RCC 7860 (cell line): ENCODE data around the gene OR1I1.
"Not testable (repeated sequence)": the region's sequence is repeated elsewhere in the genome, so short reads cannot be mapped to it uniquely, and the experiment has no call there.

Experiments used
- DNase-seq: peaks from one replicate; pipeline ENCODE4 v3.0.0-alpha.2; 2015; ENCODE audit warnings: low spot score
- FAIRE-seq: peaks from 2 replicates; lab custom pipeline; 2012; peaks lifted over from hg19 to GRCh38; lab: Jason Lieb, UNC

Gene OR1I1

DNA sequence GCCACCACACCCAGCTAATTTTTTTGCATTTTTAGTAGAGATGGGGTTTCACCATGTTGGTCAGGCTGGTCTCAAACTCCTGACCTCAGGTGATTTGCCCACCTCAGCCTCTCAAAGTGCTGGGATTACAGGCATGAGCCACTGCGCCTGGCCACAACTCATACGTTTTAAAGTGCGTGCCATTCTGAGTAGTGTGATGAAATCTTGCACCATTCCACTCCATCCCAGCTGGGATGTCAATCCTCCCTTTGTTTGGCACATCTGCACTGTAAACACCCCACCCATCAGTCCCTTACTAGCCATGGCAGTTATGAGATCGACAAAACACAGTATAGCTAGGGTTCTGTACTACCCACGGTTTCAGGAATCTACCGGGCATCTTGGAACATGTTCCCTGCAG, 16.0 kb downstream of the OR1I1 start:
- DNase-seq, FAIRE-seq: not testable (repeated sequence)

DNA sequence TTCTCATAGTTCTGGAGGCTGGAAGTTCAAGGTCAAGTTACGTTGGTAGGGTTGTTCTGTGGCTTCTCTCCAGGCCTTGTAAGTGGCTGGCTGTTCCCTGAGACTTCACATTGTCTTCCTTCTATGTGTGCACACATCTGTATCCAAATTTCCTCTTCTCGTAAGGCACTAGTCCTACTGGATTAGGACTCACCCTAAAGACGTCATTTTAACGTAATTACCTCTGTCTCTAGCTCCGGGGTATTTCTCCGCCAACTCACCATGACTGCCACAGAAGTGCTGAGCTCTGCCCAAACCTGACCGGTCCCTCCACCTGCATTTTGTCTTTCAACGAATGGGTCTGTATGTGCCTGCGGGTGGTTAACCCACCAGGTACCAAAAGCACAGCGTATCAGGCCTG, 16.4 kb downstream of the OR1I1 start:
- DNase-seq (no peak), FAIRE-seq (no peak)

DNA sequence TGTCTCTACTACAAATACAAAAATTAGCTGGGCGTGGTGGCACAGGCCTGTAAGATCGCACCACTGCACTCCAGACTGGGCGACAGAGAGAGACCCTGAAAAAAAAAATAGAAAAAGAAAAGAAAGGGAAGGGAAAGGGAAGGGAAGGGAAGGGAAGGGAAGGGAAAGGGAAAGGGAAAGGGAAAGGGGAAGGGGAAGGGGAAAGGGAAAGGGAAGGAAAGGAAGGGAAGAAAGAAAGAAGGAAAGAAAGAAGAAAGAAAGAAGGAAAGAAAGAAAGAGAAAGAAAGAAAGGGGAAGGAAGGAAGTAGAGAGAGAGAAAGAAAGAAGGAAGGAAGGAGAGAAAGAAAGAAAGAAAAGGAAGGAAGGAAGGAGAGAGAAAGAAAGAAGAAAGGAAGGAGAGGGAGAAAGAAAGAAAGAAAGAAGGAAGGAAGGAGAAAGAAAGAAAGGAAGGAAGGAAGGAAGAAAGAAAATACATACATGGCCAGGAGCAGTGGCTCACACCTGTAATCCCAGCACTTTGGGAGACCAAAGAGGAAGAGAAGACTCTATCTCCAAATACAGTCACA, 17.1 kb downstream of the OR1I1 start:
- no peak for DNase-seq
- no peak for FAIRE-seq

DNA sequence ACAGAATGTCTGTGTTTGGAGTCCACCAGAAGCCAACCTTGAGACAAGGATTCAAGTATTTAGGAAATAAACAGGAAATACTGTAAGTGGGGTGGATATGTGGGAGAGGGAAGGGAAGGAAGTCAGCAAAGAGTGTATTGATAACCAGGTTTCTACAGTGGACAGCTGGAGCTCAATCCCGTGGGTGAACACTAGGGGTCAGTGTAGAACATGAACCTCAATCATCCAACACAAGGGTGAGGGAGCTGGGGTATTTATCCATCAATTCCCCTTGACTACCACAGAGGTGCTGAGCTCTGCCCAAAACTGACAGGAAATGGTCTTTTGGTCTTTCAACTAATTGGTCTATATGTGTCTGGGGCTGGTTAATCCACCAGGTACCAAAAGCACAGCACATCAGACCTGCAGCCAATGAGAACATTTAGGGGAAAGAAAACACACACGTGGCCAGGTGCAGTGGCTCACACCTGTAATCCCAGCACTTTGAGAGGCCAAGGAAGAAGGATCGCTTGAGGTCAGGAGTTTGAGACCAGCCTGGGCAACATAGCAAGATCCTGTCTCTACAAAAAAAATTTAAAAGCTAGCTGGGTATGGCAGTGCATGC, 19.6 kb downstream of the OR1I1 start:
- DNase-seq: no peak
- FAIRE-seq: no peak

DNA sequence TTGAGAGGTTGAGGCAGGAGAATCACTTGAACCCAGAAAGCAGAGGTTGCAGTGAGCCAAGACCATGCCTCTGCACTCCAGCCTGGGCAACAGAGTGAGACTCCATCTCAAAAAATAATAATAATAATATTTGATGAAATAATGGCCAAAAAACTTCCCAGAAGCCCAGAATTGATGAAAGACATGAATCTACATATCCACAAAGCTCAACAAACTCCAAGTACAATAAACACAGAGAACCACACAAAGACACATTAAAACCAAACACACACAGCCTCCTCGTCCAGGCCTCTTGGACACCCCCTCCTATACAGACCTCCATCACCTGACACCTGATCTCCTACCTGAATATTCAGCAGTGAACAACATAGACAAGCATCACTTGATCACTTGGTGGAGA, 22.0 kb downstream of the OR1I1 start:
- DNase-seq (no peak), FAIRE-seq (no peak)

DNA sequence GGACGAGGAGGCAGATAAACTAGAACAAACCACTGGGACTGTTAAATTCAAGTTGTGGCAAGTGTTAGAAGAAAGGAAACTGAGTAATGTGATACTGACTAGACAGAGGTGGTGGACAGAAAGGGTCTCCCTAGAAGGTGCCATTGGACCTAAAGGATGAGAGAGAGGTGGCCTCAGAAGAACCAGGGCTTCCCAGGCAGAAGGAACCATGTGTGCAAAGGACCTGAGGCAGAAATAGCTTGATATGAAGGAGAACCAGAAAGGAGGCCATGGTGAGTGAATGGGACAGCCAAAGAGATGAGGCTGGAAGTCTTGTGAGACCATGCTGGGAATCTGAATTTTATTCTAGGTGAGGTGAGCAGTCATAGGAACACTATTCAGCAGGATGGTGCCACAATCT, 22.4 kb downstream of the OR1I1 start:
- FAIRE-seq: no peak

DNA sequence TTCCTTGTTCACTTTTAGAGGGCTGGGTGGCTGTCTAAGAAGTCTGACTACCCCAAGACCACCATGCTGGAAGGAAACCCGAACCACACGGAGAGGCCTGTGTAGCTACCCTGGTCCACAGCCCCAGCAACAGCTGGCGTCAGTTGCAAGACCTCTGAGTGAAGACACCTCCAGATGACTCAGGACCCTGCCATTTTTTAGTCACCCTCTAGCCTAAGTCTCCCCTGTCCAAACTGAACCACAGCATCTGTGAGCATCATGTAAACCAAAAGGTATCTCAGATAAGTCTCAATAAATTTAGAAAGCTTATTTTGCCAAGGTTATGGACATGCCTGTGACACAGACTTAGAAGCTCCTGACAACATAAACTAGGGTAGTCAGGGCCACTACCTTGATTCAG, 23.0 kb downstream of the OR1I1 start:
- FAIRE-seq (no peak), DNase-seq (no peak)

More for the DNA sequence above, 22.4 kb downstream of the OR1I1 start:
- no peak for DNase-seq

DNA sequence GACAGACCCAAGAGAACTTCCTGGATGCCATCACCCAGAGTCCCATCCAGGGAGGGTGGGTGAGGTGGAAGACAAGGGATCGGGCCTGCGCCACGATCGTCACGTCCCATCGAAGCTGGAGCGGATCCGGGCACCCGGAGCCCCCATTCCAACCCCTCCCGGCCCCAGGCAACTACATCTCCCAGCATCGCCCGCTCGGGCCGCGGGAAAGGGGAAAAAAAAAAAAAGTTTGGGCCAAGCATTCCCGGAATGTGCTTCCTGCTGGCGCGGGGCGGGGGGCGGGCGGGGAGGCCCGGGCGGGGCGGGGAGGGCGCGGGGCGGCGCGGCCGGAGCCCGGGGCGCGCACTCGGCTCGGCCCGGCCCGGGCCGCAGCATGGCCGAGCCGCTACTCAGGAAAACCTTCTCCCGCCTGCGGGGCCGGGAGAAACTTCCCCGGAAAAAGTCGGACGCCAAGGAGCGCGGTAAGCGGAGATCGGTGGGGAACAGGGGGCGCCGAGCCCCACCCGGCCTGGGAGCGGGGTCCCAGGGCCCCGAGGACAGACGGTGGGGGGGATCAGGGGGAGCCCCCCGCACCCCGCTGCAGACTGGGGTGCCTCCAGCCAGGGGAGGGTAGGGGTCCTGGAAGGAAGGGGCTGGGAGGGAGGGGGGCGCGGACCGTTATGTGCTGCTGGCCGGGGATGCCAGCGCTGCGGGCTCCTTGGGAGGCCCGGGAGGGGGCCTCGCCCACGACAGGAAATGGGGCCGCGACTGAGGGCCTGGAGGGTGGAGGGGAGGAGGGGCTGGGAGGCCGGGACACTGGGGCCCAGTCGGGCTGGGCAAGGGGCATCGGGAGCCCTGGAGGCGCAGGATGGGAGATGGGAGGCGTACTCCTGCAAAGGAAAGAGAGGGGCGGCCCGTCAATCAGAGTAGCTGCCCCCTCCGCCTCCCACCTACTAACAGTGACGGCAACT, 25.3 kb downstream of the OR1I1 start, which contains the start of gene SYDE1:
TSS of gene SYDE1 (plus strand) at position 341 of the 950 bp plus-strand sequence. CDS start at position 374, 33 bp downstream.
- DNase-seq: peak; percentile 36
- FAIRE-seq: no peak

DNA sequence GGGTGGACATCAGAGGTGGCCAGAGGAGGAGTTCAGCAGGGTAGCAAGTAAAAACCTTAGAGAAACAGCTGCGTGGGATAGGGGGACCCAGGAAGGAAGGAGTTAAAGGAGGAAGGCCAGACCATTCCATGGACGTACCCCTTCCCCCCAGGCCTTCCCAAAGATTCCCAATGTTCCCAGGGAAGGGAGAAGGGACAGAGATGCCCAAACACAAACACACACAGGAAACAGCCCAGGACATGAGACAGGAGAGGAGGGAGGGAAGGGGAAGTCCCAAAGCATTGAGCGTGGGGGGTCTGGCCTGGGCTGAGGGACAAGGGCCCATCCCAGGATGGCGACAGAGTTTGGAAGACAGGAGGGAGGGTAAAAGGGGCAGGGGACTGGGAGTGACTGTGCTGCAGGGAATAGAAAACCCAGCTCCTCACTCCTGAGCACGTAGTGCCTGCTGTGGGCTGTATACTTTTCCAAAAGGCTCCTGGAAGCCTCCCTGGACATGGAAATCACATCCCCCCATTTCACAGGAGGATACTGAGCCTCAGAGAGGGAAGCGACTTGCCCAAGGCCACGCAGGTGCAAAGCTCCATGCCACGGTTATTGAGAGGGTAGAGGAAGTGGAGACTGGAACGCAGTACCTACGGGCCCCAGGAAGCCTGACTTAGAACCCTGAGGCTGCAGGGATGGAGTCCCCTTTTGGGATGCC, 26.3 kb downstream of the OR1I1 start:
- DNase-seq (no peak), FAIRE-seq (no peak)

DNA sequence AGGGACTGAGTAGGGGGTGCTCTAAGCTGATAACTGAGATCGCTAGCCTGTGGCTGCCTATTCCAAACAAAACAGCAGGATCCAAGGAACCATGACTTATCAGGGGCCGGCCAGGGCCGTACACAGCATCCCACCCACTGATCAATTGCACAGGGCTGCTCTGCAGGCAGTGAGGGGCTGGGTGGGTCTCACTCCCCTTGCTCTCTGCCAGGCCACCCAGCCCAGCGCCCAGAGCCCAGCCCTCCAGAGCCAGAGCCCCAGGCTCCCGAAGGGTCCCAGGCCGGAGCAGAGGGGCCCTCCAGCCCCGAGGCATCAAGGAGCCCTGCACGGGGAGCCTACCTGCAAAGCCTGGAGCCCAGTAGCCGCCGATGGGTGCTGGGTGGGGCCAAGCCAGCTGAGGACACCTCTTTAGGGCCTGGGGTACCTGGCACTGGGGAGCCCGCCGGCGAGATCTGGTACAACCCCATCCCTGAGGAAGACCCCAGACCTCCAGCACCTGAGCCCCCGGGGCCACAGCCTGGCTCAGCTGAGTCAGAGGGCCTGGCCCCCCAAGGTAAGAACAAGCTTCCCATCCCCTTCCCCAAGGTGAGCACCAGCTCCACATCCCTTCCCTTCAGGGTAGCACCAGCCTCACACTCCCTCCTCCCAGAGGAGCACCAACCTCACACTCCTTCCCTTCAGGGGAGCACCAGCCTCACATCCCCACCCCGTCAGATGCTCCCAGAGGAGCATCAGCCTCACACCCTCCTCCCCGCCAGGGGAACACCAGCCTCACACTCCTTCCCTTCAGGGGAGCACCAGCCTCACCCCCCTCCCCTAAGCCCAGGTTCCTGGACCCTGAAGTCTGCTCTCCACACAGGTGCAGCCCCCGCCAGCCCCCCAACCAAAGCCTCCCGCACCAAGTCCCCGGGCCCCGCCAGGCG, 27.1 kb downstream of the OR1I1 start:
- FAIRE-seq (no peak), DNase-seq (no peak)

DNA sequence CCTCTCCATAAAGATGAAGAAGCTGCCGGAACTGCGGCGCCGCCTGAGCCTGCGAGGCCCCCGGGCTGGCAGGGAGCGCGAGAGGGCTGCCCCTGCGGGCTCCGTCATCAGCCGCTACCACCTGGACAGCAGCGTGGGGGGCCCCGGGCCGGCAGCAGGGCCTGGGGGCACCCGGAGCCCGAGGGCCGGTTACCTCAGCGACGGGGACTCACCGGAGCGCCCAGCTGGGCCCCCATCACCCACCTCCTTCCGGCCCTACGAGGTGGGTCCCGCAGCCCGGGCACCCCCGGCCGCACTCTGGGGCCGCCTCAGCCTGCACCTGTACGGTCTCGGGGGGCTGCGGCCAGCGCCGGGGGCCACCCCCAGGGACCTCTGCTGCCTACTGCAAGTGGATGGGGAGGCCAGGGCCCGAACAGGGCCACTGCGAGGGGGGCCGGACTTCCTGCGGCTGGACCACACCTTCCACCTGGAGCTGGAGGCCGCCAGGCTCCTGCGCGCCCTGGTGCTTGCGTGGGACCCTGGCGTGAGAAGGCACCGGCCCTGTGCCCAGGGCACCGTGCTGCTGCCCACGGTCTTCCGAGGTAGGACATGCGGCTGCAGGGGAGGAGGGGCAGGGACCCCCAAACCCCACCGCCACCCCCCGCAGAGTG, 27.9 kb downstream of the OR1I1 start:
- DNase-seq (no peak), FAIRE-seq (no peak)

DNA sequence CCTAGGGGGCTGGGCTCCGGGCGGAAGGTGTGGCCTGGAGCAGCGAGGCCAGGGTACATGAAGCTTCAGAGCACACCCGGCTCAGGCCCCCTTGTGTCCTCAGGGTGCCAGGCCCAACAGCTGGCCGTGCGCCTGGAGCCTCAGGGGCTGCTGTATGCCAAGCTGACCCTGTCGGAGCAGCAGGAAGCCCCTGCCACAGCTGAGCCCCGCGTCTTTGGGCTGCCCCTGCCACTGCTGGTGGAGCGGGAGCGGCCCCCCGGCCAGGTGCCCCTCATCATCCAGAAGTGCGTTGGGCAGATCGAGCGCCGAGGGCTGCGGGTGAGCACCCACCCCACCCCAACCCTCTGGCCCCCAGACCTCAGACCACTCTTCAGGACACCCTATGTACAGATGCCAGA, 28.4 kb downstream of the OR1I1 start:
- DNase-seq (no peak), FAIRE-seq (no peak)

DNA sequence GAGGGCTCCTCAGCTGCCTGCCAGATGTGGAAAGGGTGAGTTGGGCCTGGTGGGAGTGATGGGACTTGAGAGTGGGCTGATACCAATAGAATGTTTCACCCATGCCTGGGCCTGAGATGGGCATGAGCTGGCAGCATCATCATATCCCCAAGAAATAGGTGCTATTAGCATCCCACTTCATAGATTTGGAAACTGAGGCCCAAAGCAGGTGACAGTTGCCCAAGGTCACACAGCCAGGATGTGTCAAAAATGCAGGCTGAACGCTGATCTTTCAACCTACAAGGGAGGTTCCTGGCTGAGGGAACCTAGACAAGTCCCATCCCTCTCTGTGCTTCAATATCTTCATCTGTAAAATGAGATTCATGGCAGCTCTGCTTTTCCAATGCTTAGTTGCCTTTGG, 29.7 kb downstream of the OR1I1 start:
- FAIRE-seq (no peak), DNase-seq (no peak)

DNA sequence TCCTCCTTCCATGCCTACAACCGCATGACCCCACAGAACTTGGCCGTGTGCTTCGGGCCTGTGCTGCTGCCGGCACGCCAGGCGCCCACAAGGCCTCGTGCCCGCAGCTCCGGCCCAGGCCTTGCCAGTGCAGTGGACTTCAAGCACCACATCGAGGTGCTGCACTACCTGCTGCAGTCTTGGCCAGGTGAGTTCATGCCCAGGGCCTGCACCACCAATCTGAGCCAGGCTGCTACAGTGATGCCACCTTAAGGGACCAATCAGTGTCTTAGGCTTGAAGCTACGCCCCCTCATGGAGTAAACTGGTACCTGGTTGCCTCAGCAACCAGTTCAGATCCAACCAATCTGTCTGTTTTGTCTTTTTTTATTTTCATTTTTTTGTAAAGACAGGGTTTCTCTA, 30.4 kb downstream of the OR1I1 start:
- FAIRE-seq (no peak), DNase-seq (no peak)

DNA sequence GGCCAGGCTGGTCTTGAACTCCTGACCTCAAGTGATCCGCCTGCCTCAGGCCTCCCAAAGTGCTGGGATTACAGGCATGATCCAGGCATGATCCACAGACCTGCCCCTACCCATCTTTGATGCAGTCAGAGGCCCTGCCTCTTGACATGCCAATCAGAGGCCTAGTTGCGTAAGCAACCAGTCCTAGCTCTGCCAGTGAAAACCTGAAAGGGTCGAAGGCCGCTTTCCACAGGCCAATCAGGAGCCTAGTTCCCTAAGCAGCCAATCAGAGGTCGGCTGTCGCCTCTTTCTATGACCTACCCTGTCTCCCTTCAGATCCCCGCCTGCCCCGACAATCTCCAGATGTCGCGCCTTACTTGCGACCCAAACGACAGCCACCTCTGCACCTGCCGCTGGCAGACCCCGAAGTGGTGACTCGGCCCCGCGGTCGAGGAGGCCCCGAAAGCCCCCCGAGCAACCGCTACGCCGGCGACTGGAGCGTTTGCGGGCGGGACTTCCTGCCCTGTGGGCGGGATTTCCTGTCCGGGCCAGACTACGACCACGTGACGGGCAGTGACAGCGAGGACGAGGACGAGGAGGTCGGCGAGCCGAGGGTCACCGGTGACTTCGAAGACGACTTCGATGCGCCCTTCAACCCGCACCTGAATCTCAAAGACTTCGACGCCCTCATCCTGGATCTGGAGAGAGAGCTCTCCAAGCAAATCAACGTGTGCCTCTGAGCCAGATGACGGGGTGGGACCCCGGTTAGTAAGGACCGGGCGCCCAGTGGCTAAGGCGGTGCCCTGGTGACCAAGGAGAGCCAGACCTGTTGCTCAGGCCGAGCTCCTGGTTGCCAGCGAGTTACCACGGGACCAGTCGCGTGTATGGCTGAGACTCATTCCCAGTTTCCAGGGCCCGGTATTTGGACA, 31.5 kb downstream of the OR1I1 start:
- DNase-seq (no peak), FAIRE-seq (no peak)

DNA sequence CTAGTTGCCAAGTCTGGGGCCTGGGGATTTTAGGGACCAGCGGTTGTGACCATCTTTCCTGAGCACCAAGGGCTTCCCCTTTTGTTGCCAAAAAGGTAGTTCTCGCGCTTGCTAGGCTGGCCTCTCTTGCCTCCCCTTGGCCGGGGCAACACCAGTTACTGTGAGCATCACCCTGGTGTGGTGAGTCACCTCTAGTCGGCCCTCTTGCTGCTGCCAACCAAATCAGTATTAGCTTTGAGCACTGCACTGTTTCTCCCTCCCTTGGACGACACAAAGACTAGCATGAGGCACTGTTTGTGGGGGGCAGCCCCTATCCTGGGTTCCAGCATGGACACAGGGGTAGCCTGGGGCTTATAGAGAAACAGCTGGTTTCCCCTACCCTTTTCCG, 32.1 kb downstream of the OR1I1 start:
- DNase-seq (no peak), FAIRE-seq (no peak)

DNA sequence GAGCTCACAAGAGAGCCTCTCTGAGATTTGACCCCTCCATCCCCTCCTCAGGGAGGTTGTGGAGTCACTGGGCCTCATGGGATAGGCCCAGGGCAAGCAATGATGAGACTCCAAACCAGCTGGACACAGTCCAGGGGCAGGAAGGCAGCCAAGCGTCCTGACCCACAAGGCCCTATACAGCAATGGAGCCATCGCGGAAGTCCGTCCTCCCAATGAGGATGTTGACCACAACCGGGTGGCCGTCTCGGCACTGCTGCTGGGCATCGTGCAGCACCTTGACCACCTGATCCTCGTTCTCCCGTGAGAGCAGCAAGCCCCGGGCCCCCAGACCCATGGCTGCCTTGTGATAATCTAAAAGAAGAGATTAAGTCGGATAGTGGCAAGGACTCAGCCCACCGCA, 33.1 kb downstream of the OR1I1 start:
- DNase-seq (no peak), FAIRE-seq (no peak)

DNA sequence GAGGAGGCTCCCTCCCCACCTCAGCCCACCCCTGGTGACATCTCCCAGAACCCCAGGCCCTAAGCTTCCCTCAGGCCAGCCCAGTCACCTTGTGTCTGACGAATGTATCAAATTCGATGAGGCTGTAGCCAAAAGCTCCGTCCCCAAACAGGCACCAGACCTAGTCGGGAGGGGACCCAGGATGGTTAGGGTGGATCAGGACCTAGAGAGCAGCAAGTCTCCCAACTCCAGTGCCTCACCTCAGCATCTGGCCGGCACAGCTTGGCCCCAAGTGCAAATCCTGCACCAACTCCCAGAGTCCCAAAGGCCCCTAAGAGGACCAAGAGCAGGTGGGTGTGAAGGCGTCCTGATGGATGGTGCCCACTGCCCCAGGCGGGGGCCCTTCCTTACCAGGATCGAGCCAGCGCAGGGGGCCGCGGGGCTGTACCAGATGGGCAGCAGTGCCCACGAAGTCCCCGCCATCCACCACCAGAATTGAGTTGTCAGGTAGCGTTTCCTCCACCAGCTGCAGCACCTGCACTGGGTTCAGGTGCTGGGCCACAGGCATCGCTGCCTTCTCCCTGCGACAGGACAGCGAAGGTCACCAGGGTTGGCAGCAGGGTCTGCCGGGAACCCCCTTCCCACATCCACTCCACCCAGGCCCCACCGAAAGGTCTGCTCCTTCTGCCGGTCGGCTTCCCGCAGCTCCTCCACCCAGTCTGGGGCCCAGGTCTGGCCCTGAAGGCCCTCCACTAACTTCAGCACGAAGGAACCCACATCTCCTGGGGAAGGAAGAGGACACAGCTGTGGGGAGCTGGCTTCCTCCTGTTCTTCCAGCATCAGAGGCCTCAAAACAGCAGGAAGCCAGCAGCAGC, 34.0 kb downstream of the OR1I1 start:
- FAIRE-seq: no peak
- DNase-seq: no peak
